ENCODE measurements around the gene RD3L. TPM values are rescaled to one million over a fixed set of nuclear protein-coding genes. Genes with fewer than 3 reads are reported as not detected.
A peak's percentile ranks its signal among the peaks of the same experiment; 100 is the strongest.
"Not testable (repeated sequence)": the region's sequence is repeated elsewhere in the genome, so short reads cannot be mapped to it uniquely, and the experiment has no call there.

Gene RD3L
- polyA plus RNA-seq, 6 donors from 2014 or later: not detected

GRCh38 chr14:103946975-103947374 lies 4.6 kb upstream of the RD3L start:
- Mint-ChIP-seq H3K27me3 (peaks cover 31 to 36% (median 31%) of the 10 kb centered on the region in 3 donors), H3K36me3 (peaks cover 0 to 10% of the 10 kb centered on the region in 2 donors), H3K4me1 (no peaks in the 10 kb centered on the region), H3K27ac (no peak overlapping the region), H3K9me3 (peaks cover 0 to 24% (median 5%) of the 10 kb centered on the region in 7 donors), H3K4me3 (no peak overlapping the region)
- DNase-seq: no peak
- ATAC-seq (ENCODE audit: low read depth in 2 of 2): no peak

DNA sequence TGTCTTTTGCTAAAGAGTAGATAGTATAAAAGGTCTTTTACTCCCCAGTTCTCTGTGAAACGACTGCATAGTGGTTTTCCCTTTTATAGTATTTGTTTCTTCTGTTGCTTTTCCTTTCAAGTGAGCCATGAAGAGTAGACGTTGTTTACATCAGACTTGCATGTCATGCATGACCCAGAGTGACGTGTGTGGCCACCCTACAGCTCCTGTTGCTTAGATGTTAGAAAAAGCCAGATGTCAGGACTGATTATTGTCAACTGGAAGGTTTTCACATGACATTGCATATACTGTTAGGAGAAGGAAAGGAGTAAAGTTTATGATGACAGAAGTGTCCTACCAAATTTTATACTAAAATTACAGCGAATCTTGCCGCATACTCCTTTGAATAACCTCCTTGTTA lies 1.3 kb upstream of the RD3L start:
- Mint-ChIP-seq H3K27me3 (peaks cover 38 to 50% (median 42%) of the 10 kb centered on the region in 3 donors), H3K4me3 (no peak overlapping the region), H3K27ac (no peak overlapping the region), H3K4me1 (no peaks in the 10 kb centered on the region), H3K36me3 (peaks cover 0 to 10% of the 10 kb centered on the region in 2 donors), H3K9me3 (peaks cover 0 to 24% (median 5%) of the 10 kb centered on the region in 7 donors)
- DNase-seq (no peak), ATAC-seq (ENCODE audit: low read depth in 2 of 2) (no peak)

- Mint-ChIP-seq H3K27me3 (peaks cover 33 to 47% (median 33%) of the 10 kb centered on the region in 3 donors), H3K4me3 (no peak overlapping the region), H3K36me3 (peaks cover 0 to 4% of the 10 kb centered on the region in 2 donors), H3K9me3 (peaks cover 0 to 4% (median 0%) of the 10 kb centered on the region in 7 donors), H3K4me1 (no peaks in the 10 kb centered on the region), H3K27ac (no peak overlapping the region)
- ATAC-seq (ENCODE audit: low read depth in 2 of 2) (no peak), DNase-seq (no peak)
Measured at GRCh38 chr14:103941462-103941861, 867 bp downstream of the RD3L start.

GRCh38 chr14:103935102-103935501 lies 7.2 kb downstream of the RD3L start:
- ATAC-seq (ENCODE audit: low read depth in 2 of 2) (no peak), DNase-seq (no peak)
- no peaks in the 10 kb centered on the region for H3K9me3 Mint-ChIP-seq
- peak overlapping the region in 1 of 6 donors; percentile 0 for H3K27ac Mint-ChIP-seq
- H3K4me3 Mint-ChIP-seq: no peak overlapping the region
- no peaks in the 10 kb centered on the region for H3K4me1 Mint-ChIP-seq
- H3K36me3 Mint-ChIP-seq: no peaks in the 10 kb centered on the region
- H3K27me3 Mint-ChIP-seq: peaks cover 5 to 15% (median 11%) of the 10 kb centered on the region in 3 donors

DNA sequence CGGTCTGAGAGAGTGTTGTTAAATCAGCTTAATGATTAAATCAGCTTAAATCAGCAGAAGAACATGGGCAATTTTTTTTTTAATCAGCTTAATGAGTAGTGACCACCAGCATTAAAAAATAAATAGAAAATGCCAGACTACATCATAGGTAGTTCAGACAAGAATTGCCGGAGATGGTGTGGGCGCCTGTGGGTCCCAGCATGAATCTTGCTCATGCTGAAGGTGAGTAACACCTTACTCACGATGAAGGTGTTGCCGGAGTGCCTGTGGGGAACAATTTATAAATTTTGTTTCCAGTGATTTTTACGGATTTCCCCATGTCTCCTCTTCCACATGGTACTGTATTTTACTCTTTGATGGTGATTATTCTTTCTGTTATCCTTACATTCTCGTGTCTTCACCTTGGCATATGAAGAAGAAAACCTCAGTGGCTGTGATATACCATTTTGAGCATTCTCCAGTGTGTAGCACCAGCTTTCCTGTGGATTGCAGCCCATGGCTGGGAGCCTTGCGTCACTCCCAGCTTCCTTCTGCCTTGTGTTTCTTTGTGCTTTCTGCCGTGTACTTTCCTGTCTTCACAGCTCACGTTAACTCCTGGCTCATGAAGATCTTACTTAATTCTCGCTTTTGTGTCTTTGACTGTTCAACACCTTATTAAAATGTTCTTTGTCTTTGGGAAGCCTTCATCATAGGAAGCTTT lies 9.4 kb downstream of the RD3L start:
- Mint-ChIP-seq H3K9me3 (peaks cover 0 to under 1% (median 0%) of the 10 kb centered on the region in 7 donors), H3K27me3 (peaks cover 1 to 19% (median 5%) of the 10 kb centered on the region in 3 donors), H3K36me3 (no peaks in the 10 kb centered on the region), H3K4me3 (no peak overlapping the region), H3K27ac (no peak overlapping the region), H3K4me1 (no peaks in the 10 kb centered on the region)
- ATAC-seq (ENCODE audit: low read depth in 2 of 2) (no peak), DNase-seq (no peak)

GRCh38 chr14:103931422-103931821 lies 10.9 kb downstream of the RD3L start:
- Mint-ChIP-seq H3K9me3 (peaks cover 0 to 2% (median 0%) of the 10 kb centered on the region in 7 donors), H3K4me3 (no peak overlapping the region), H3K36me3 (no peaks in the 10 kb centered on the region), H3K4me1 (no peaks in the 10 kb centered on the region), H3K27me3 (peaks cover 5 to 14% (median 6%) of the 10 kb centered on the region in 3 donors), H3K27ac (no peak overlapping the region)
- no peak for DNase-seq
- no peak for ATAC-seq (ENCODE audit: low read depth in 2 of 2)

GRCh38 chr14:103930051-103930604 lies 12.2 kb downstream of the RD3L start:
- ATAC-seq (ENCODE audit: low read depth in 2 of 2) (no peak), DNase-seq (no peak)
- no peaks in the 10 kb centered on the region for H3K36me3 Mint-ChIP-seq

GRCh38 chr14:103928011-103928890 lies 14.1 kb downstream of the RD3L start, which contains the start of gene TDRD9:
TDRD9 (plus strand) TSS chr14:103928456; CDS start chr14:103928510, 54 bp downstream.
- H3K4me1 Mint-ChIP-seq: no peaks in the 10 kb centered on the region
- peak within 1 kb of the TSS in 2 of 8 donors; percentile 21 to 36 for H3K4me3 Mint-ChIP-seq
- H3K36me3 Mint-ChIP-seq: no peaks in the 10 kb centered on the region
- peak within 1 kb of the TSS in 2 of 6 donors; percentile 12 for H3K27ac Mint-ChIP-seq
- DNase-seq (no peak), ATAC-seq (ENCODE audit: low read depth in 2 of 2) (no peak)
- peaks cover 0 to 2% (median 0%) of the 10 kb centered on the region in 7 donors for H3K9me3 Mint-ChIP-seq
- H3K27me3 Mint-ChIP-seq: peaks cover 5 to 20% (median 6%) of the 10 kb centered on the region in 3 donors

More at GRCh38 chr14:103930051-103930604, 12.2 kb downstream of the RD3L start:
- Mint-ChIP-seq H3K4me1 (no peaks in the 10 kb centered on the region), H3K27me3 (peaks cover 5 to 14% (median 6%) of the 10 kb centered on the region in 3 donors), H3K27ac (no peak overlapping the region), H3K9me3 (peaks cover 0 to 2% (median 0%) of the 10 kb centered on the region in 7 donors), H3K4me3 (no peak overlapping the region)

GRCh38 chr14:103927566-103927965 lies 14.8 kb downstream of the RD3L start:
- no peak overlapping the region for H3K4me3 Mint-ChIP-seq
- H3K27ac Mint-ChIP-seq: no peak overlapping the region
- ATAC-seq (ENCODE audit: low read depth in 2 of 2) (no peak), DNase-seq (no peak)
- H3K9me3 Mint-ChIP-seq: peaks cover 0 to 2% (median 0%) of the 10 kb centered on the region in 7 donors
- H3K4me1 Mint-ChIP-seq: no peaks in the 10 kb centered on the region
- no peaks in the 10 kb centered on the region for H3K36me3 Mint-ChIP-seq
- H3K27me3 Mint-ChIP-seq: peaks cover 6 to 27% (median 9%) of the 10 kb centered on the region in 3 donors

DNA sequence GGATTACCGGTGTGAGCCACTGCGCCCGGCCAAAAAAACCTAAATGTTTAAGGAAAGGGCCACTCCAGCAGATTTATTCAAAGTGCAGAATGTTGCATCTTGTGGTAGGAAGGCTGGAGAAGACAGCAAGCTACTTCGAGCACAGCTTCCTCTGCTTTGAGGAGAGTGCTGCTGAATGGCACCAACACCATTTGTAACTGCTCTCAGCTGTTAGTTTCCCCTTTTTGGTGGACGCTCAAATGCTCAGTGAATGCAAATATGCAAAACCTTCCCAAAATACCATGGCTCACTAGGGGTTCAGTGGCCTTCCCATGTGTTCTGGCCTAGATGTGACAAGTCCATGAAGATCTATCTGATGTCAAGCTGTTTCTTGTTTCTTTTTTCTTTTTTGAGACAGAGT lies 17.0 kb downstream of the RD3L start:
- H3K36me3 Mint-ChIP-seq: no peaks in the 10 kb centered on the region
- H3K27ac Mint-ChIP-seq: peak overlapping the region in 2 of 6 donors; percentile 20 to 22
- DNase-seq: no peak
- H3K4me3 Mint-ChIP-seq: no peak overlapping the region
- no peak for ATAC-seq (ENCODE audit: low read depth in 2 of 2)
- H3K4me1 Mint-ChIP-seq: peaks cover 0 to 8% (median 4%) of the 10 kb centered on the region in 3 donors
- H3K27me3 Mint-ChIP-seq: peaks cover 4 to 21% (median 6%) of the 10 kb centered on the region in 3 donors
- peaks cover 0 to 2% (median 0%) of the 10 kb centered on the region in 7 donors for H3K9me3 Mint-ChIP-seq

GRCh38 chr14:103923863-103924262 lies 18.5 kb downstream of the RD3L start:
- peaks cover 0 to 2% (median 0%) of the 10 kb centered on the region in 7 donors for H3K9me3 Mint-ChIP-seq
- H3K4me3 Mint-ChIP-seq: no peak overlapping the region
- H3K27ac Mint-ChIP-seq: no peak overlapping the region
- ATAC-seq (ENCODE audit: low read depth in 2 of 2) (no peak), DNase-seq (no peak)
- H3K27me3 Mint-ChIP-seq: peaks cover 4 to 14% (median 6%) of the 10 kb centered on the region in 3 donors
- H3K4me1 Mint-ChIP-seq: peaks cover 0 to 20% (median 4%) of the 10 kb centered on the region in 3 donors
- H3K36me3 Mint-ChIP-seq: no peaks in the 10 kb centered on the region

DNA sequence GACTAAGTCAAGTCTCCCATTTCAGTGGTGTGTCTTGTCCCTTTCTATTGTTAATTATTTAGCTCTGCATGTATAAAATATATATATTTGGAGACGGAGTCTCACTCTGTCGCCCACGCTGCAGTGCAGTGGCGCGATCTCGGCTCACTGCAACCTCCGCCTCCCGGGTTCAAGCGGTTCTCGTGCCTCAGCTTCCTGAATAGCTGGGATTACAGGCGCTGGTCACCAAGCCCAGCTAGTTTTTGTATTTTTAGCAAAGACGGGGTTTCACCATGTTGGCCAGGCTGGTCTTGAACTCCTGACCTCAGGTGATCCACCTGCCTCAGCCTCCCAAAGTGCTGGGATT lies 20.5 kb downstream of the RD3L start:
- not testable (repeated sequence) for H3K36me3 Mint-ChIP-seq; ATAC-seq (ENCODE audit: low read depth in 2 of 2); DNase-seq; H3K9me3 Mint-ChIP-seq
- Mint-ChIP-seq H3K27ac (peak overlapping the region in 1 of 6 donors; percentile 47), H3K27me3 (peaks cover 0 to 13% (median 4%) of the 10 kb centered on the region in 3 donors), H3K4me3 (peak overlapping the region; percentile 87 to 93 (median 89)), H3K4me1 (peaks cover 0 to 31% (median 6%) of the 10 kb centered on the region in 3 donors)
